ENCODE results near the gene PJA2. TPM values are rescaled to one million over a fixed set of nuclear protein-coding genes. Genes with fewer than 3 reads are reported as not detected.
"Not testable (repeated sequence)": the region's sequence is repeated elsewhere in the genome, so short reads cannot be mapped to it uniquely, and the experiment has no call there.

Gene PJA2
- polyA plus RNA-seq, 4 donors: 23.0 to 80.5 (median 31.8) TPM

DNA sequence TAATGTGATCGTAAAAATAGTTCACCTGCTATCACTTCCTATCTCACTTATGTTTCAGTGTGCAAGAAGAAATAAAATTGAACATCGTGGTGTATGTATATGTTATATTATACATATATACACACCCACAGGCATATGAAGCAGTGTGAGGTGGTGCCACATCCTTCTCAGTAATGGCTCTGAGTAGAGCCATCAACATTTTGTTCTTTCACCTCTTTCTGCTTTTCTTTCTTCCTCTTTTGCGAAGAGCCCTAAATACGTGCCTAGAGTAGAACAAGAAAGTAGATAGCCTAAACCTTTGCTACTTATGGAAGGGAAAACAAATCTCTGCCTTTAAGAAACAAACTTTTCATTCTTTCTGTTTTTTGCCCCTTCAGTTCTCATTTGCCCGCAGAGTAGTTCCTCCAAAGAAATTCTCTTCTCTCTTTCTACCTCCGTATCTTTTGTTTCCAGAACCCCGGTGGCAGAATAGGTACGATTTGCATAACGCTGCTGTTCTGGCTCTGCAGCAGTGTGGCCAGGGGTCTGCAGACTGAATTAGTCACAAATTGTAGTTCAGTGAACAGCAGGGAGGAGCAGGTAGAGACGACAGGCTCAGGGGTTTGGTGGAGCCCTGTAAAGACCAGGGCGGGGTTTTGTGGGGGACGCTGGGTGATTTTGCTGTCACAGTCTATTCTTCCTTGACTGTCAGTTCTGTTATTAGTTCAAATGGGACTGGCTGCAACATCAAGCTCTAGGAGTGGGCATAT is 40.5 kb upstream of the PJA2 start:
- no peak for FAIRE-seq
- H3K4me3 ChIP-seq (ENCODE audit: low read depth in 1 of 3, low read length in 3 of 3): no peak overlapping the region
- no peak overlapping the region for H3K27ac ChIP-seq (ENCODE audit: low read depth in 1 of 3, low read length in 2 of 3)
- H3K27me3 ChIP-seq (ENCODE audit: control insufficient read depth in 3 of 3, insufficient read depth in 3 of 3, low read length in 3 of 3): no peaks in the 10 kb centered on the region
- no peaks in the 10 kb centered on the region for H3K36me3 ChIP-seq (ENCODE audit: control insufficient read depth in 3 of 3, insufficient read depth in 2 of 3, low read depth in 1 of 3, low read length in 3 of 3)
- 62 to 68% (median 64%) methylated on average over 12 of the region's 12 CpGs for WGBS, 3 donors
- H3K4me1 ChIP-seq (ENCODE audit: control insufficient read depth in 3 of 3, insufficient read depth in 2 of 3, low read depth in 1 of 3, low read length in 2 of 3): no peaks in the 10 kb centered on the region
- DNase-seq: no peak
- no peaks in the 10 kb centered on the region for H3K9me3 ChIP-seq (ENCODE audit: control insufficient read depth in 2 of 2, insufficient read depth in 1 of 2, low read depth in 1 of 2, low read length in 1 of 2)

DNA sequence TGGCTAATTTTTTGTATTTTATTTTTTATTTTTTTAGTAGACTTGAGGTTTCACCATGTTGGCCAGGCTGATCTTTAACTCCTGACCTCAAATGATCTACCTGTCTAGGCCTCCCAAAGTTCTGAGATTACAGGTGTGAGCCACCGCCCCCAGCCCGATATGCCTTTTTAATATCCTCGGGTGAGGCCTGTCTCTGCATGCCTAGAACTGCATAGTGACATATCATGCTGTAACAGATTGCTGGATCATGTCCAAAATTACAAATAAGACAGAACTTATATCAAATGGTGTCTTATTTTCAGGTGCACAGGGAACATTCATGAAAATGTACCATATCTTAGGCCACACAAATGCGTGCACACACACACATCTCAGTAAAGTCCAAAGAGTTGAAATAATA is 39.1 kb upstream of the PJA2 start:
- 78 to 94% (median 83%) methylated on average over 4 of the region's 4 CpGs for WGBS, 3 donors
- no peaks in the 10 kb centered on the region for H3K4me1 ChIP-seq (ENCODE audit: control insufficient read depth in 3 of 3, insufficient read depth in 2 of 3, low read depth in 1 of 3, low read length in 2 of 3)
- H3K27ac ChIP-seq (ENCODE audit: low read depth in 1 of 3, low read length in 2 of 3): no peak overlapping the region
- FAIRE-seq (no peak), DNase-seq (no peak)
- H3K9me3 ChIP-seq (ENCODE audit: control insufficient read depth in 2 of 2, insufficient read depth in 1 of 2, low read depth in 1 of 2, low read length in 1 of 2): no peaks in the 10 kb centered on the region
- no peaks in the 10 kb centered on the region for H3K27me3 ChIP-seq (ENCODE audit: control insufficient read depth in 3 of 3, insufficient read depth in 3 of 3, low read length in 3 of 3)
- H3K4me3 ChIP-seq (ENCODE audit: low read depth in 1 of 3, low read length in 3 of 3): no peak overlapping the region
- no peaks in the 10 kb centered on the region for H3K36me3 ChIP-seq (ENCODE audit: control insufficient read depth in 3 of 3, insufficient read depth in 2 of 3, low read depth in 1 of 3, low read length in 3 of 3)

DNA sequence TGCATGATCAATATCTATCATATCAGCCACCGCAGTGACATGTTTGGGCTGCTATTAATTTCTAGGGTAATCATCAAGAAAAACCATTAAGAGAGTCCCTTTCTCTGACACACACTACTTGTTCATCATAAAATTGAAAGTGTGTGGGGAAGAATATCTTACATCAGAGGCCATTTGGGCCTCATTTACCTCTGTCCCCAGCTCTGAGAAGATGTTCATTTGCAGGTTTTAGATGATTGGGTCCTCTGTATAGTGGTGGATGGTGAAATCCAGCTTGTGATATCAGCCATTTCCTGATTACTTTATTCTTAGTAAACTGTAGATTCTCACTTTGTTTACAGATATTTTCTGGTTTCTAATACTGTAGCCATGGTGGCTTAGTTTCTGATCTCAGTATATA is 29.8 kb upstream of the PJA2 start:
- no peaks in the 10 kb centered on the region for H3K4me1 ChIP-seq (ENCODE audit: control insufficient read depth in 3 of 3, insufficient read depth in 2 of 3, low read depth in 1 of 3, low read length in 2 of 3)
- H3K9me3 ChIP-seq (ENCODE audit: control insufficient read depth in 2 of 2, insufficient read depth in 1 of 2, low read depth in 1 of 2, low read length in 1 of 2): no peaks in the 10 kb centered on the region
- no peaks in the 10 kb centered on the region for H3K27me3 ChIP-seq (ENCODE audit: control insufficient read depth in 3 of 3, insufficient read depth in 3 of 3, low read length in 3 of 3)
- H3K36me3 ChIP-seq (ENCODE audit: control insufficient read depth in 3 of 3, insufficient read depth in 2 of 3, low read depth in 1 of 3, low read length in 3 of 3): no peaks in the 10 kb centered on the region
- FAIRE-seq (no peak), DNase-seq (no peak)
- H3K27ac ChIP-seq (ENCODE audit: low read depth in 1 of 3, low read length in 2 of 3): no peak overlapping the region
- WGBS, 3 donors: 71 to 83% (median 82%) methylated on average over 1 of the region's 1 CpG
- no peak overlapping the region for H3K4me3 ChIP-seq (ENCODE audit: low read depth in 1 of 3, low read length in 3 of 3)

DNA sequence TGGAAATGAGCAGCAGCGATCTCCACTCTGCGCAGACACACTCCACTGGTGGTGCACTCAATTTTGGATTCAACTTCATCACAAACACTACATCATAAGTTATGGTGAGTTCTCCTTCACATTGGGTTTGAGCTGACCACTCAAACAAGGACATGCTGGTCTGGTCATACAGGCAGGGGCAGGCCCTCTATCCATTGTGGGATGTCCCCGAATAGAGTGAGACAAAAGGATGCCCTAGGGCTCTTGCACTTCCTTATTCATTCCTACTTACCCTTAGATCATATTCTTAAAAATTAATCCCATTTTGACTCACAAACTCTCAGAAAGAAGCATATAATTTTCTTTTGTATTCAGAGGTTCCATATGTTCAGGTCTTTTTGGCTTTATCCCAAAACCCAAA is 16.3 kb upstream of the PJA2 start:
- 97 to 100% (median 99%) methylated on average over 3 of the region's 3 CpGs for WGBS, 3 donors
- Histone ChIP-seq H3K27me3 (ENCODE audit: control insufficient read depth in 3 of 3, insufficient read depth in 3 of 3, low read length in 3 of 3) (no peaks in the 10 kb centered on the region), H3K4me3 (ENCODE audit: low read depth in 1 of 3, low read length in 3 of 3) (no peak overlapping the region), H3K27ac (ENCODE audit: low read depth in 1 of 3, low read length in 2 of 3) (no peak overlapping the region), H3K4me1 (ENCODE audit: control insufficient read depth in 3 of 3, insufficient read depth in 2 of 3, low read depth in 1 of 3, low read length in 2 of 3) (no peaks in the 10 kb centered on the region), H3K9me3 (ENCODE audit: control insufficient read depth in 2 of 2, insufficient read depth in 1 of 2, low read depth in 1 of 2, low read length in 1 of 2) (no peaks in the 10 kb centered on the region), H3K36me3 (ENCODE audit: control insufficient read depth in 3 of 3, insufficient read depth in 2 of 3, low read depth in 1 of 3, low read length in 3 of 3) (no peaks in the 10 kb centered on the region)
- no peak for DNase-seq
- no peak for FAIRE-seq

DNA sequence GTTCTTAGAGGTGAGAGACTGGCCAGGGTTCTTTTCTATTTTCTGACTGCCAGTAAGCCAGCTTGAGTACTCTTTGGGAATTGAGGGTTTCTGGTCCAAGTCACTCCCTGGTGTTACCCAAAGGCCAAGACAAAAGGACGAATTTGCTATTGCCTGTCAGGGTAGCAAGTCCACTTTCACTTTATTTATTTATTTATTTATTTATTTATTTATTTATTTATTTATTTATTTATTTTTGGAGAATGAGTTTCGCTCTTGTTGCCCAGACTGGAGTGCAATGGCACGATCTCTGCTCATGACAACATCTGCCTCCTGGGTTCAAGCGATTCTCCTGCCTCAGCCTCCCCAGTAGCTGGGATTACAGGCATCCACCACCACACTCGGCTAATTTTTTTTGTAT is 15.7 kb upstream of the PJA2 start:
- not testable (repeated sequence) for H3K4me3 ChIP-seq (ENCODE audit: low read depth in 1 of 3, low read length in 3 of 3); H3K27me3 ChIP-seq (ENCODE audit: control insufficient read depth in 3 of 3, insufficient read depth in 3 of 3, low read length in 3 of 3); H3K4me1 ChIP-seq (ENCODE audit: control insufficient read depth in 3 of 3, insufficient read depth in 2 of 3, low read depth in 1 of 3, low read length in 2 of 3); H3K9me3 ChIP-seq (ENCODE audit: control insufficient read depth in 2 of 2, insufficient read depth in 1 of 2, low read depth in 1 of 2, low read length in 1 of 2); H3K36me3 ChIP-seq (ENCODE audit: control insufficient read depth in 3 of 3, insufficient read depth in 2 of 3, low read depth in 1 of 3, low read length in 3 of 3); DNase-seq; H3K27ac ChIP-seq (ENCODE audit: low read depth in 1 of 3, low read length in 2 of 3); FAIRE-seq
- WGBS, 3 donors: 93 to 95% (median 95%) methylated on average over 5 of the region's 5 CpGs

DNA sequence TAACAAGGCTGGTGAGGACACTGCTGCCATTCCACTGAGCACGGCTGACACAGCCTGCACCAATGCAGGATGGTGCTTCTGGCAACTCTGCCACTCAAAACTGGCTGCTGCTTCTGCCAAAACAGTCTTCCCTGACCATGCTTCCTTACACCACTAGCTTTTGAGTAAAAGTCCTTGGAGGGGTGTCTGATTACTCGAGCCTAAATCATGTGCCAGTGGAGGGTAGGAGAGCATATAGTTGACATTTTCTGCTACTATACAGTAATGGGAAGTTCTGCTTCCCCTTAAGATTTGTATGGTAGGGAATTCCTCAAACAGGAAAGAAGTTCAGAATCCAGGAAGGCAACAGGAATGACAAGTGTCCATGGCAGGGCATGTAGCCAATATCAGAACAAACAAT is 12.2 kb upstream of the PJA2 start:
- no peak for DNase-seq
- H3K4me1 ChIP-seq (ENCODE audit: control insufficient read depth in 3 of 3, insufficient read depth in 2 of 3, low read depth in 1 of 3, low read length in 2 of 3): no peaks in the 10 kb centered on the region
- no peaks in the 10 kb centered on the region for H3K9me3 ChIP-seq (ENCODE audit: control insufficient read depth in 2 of 2, insufficient read depth in 1 of 2, low read depth in 1 of 2, low read length in 1 of 2)
- no peak for FAIRE-seq
- H3K27me3 ChIP-seq (ENCODE audit: control insufficient read depth in 3 of 3, insufficient read depth in 3 of 3, low read length in 3 of 3): no peaks in the 10 kb centered on the region
- no peaks in the 10 kb centered on the region for H3K36me3 ChIP-seq (ENCODE audit: control insufficient read depth in 3 of 3, insufficient read depth in 2 of 3, low read depth in 1 of 3, low read length in 3 of 3)
- 57 to 83% (median 64%) methylated on average over 2 of the region's 2 CpGs for WGBS, 3 donors
- no peak overlapping the region for H3K4me3 ChIP-seq (ENCODE audit: low read depth in 1 of 3, low read length in 3 of 3)
- H3K27ac ChIP-seq (ENCODE audit: low read depth in 1 of 3, low read length in 2 of 3): no peak overlapping the region

DNA sequence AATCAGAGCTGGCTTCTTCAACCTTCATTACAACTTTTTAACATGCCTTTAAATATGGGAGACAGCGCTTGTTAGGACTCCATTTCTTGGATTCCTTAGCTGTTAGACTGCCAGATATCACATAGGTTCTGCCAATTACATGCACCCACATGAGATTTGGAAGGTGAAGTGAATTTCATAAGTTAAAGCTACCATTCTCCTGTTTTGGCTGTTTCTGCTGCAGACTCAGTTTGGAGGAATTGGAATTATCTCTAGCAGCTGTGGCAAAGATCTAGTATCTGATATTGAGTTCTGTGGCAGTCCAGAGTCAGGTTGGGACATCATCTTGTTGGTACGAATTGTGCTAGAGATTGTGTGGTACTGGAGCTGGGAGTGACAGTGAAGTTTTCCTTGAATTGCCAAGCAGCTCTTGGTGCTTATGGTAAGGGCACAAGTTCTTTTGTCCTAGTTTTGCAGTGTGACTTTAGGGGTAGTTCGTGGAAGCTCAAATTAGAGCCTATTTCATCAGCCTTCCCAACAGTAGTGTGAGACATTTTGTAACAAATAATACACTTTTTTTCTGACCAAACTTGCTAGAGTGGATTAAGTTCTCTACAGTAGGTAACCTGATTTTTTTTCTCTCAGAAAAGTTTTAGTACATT is 9.1 kb upstream of the PJA2 start:
- Histone ChIP-seq H3K27me3 (ENCODE audit: control insufficient read depth in 3 of 3, insufficient read depth in 3 of 3, low read length in 3 of 3) (no peaks in the 10 kb centered on the region), H3K4me3 (ENCODE audit: low read depth in 1 of 3, low read length in 3 of 3) (no peak overlapping the region), H3K27ac (ENCODE audit: low read depth in 1 of 3, low read length in 2 of 3) (no peak overlapping the region), H3K4me1 (ENCODE audit: control insufficient read depth in 3 of 3, insufficient read depth in 2 of 3, low read depth in 1 of 3, low read length in 2 of 3) (no peaks in the 10 kb centered on the region), H3K36me3 (ENCODE audit: control insufficient read depth in 3 of 3, insufficient read depth in 2 of 3, low read depth in 1 of 3, low read length in 3 of 3) (no peaks in the 10 kb centered on the region), H3K9me3 (ENCODE audit: control insufficient read depth in 2 of 2, insufficient read depth in 1 of 2, low read depth in 1 of 2, low read length in 1 of 2) (peaks cover 0 to 7% of the 10 kb centered on the region in 2 donors)
- no peak for DNase-seq
- FAIRE-seq: no peak
- WGBS, 3 donors: 79 to 90% (median 84%) methylated on average over 3 of the region's 3 CpGs

DNA sequence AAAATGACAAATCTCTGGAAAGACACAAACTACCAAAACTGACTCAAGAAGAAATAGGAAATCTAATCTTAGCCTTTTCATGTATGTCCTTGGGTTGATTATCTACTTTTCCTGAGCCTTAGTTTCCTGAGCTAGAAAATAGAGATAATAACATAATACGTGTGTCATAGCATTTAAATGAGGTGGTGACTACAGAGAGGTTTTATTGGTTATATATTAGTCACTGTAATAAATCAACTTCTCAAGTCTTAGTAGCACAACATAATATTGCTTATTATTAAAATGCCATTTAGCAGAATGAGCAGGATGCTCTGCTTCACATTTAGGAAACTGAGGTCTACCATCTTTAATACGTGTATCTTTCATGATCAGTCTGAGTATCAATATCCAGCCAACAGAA is 7.1 kb upstream of the PJA2 start:
- 62 to 84% (median 62%) methylated on average over 2 of the region's 2 CpGs for WGBS, 3 donors
- FAIRE-seq: no peak
- H3K9me3 ChIP-seq (ENCODE audit: control insufficient read depth in 2 of 2, insufficient read depth in 1 of 2, low read depth in 1 of 2, low read length in 1 of 2): peaks cover 0 to 7% of the 10 kb centered on the region in 2 donors

More for the DNA sequence above, 7.1 kb upstream of the PJA2 start:
- Histone ChIP-seq H3K4me3 (ENCODE audit: low read depth in 1 of 3, low read length in 3 of 3) (no peak overlapping the region), H3K27me3 (ENCODE audit: control insufficient read depth in 3 of 3, insufficient read depth in 3 of 3, low read length in 3 of 3) (no peaks in the 10 kb centered on the region), H3K27ac (ENCODE audit: low read depth in 1 of 3, low read length in 2 of 3) (no peak overlapping the region), H3K4me1 (ENCODE audit: control insufficient read depth in 3 of 3, insufficient read depth in 2 of 3, low read depth in 1 of 3, low read length in 2 of 3) (no peaks in the 10 kb centered on the region), H3K36me3 (ENCODE audit: control insufficient read depth in 3 of 3, insufficient read depth in 2 of 3, low read depth in 1 of 3, low read length in 3 of 3) (no peaks in the 10 kb centered on the region)
- DNase-seq: no peak

Data from small intestine (tissue), 7 donors.